ENCODE data around the gene KLHL24. TPM values are rescaled to one million over a fixed set of nuclear protein-coding genes. Genes with fewer than 3 reads are reported as not detected.

Gene KLHL24
- total RNA-seq, 1 experiment from 2014 or later = 33.9 TPM

GRCh38 chr3:183710231-183710630, 74.8 kb downstream of the KLHL24 start (continued):
- TF ChIP-seq NFYB (CRISPR knock-in tag; conservative IDR thresholded peaks at IDR 0.05; ENCODE audit: low read depth) (no peak), CDX4 (CRISPR knock-in tag; IDR thresholded peaks at IDR 0.05; ENCODE audit: borderline replicate concordance) (no peak), IRF2 (CRISPR knock-in tag; IDR thresholded peaks at IDR 0.05; ENCODE audit: borderline replicate concordance, low read depth) (no peak)

- Mint-ChIP-seq H3K4me1 (no peaks in the 10 kb centered on the region), H3K9me3 (no peaks in the 10 kb centered on the region), H3K36me3 (peaks cover 11% of the 10 kb centered on the region), H3K27ac (no peak overlapping the region), H3K4me3 (no peak overlapping the region), H3K27me3 (ENCODE audit: low read depth) (no peaks in the 10 kb centered on the region)
- DNase-seq (ENCODE audit: low spot score) (no peak), ATAC-seq (no peak)
- ChIA-PET POLR2A (interaction anchor here (0.5 kb wide), 1 partner anchor 33 kb away, joined by 5 read pairs; no protein-coding TSS in a partner anchor), CTCF (interaction anchor here (0.6 kb wide), 1 partner anchor 115 kb away, joined by 3 read pairs; no protein-coding TSS in a partner anchor)
- TF ChIP-seq FOXJ3 (CRISPR knock-in tag; IDR thresholded peaks at IDR 0.05; ENCODE audit: borderline replicate concordance) = no peak
- no peak for TF ChIP-seq FOXP4 (CRISPR knock-in tag; IDR thresholded peaks at IDR 0.05)
- no peak for TF ChIP-seq SOX15 (CRISPR knock-in tag; IDR thresholded peaks at IDR 0.05)
- TF ChIP-seq FOXP1 (CRISPR knock-in tag; IDR thresholded peaks at IDR 0.05; ENCODE audit: borderline replicate concordance) = no peak
- no peak for TF ChIP-seq ELF4 (CRISPR knock-in tag; IDR thresholded peaks at IDR 0.05; ENCODE audit: low read depth)
- no peak for TF ChIP-seq E2F5 (CRISPR knock-in tag; IDR thresholded peaks at IDR 0.05)
- no peak for TF ChIP-seq RELA (CRISPR knock-in tag; IDR thresholded peaks at IDR 0.05; ENCODE audit: borderline replicate concordance)
- TF ChIP-seq NFE2L1 (CRISPR knock-in tag; IDR thresholded peaks at IDR 0.05) = no peak
- TF ChIP-seq IRF1 (CRISPR knock-in tag; IDR thresholded peaks at IDR 0.05) = no peak
- TF ChIP-seq MAX (CRISPR knock-in tag; IDR thresholded peaks at IDR 0.05) = no peak
- no peak for TF ChIP-seq NFATC4 (CRISPR knock-in tag; IDR thresholded peaks at IDR 0.05)
- no peak for TF ChIP-seq FOXK1 (CRISPR knock-in tag; IDR thresholded peaks at IDR 0.05)
- no peak for TF ChIP-seq JAZF1 (CRISPR knock-in tag; IDR thresholded peaks at IDR 0.05)
- TF ChIP-seq ETV6 (CRISPR knock-in tag; IDR thresholded peaks at IDR 0.05) = no peak
- TF ChIP-seq MLX (CRISPR knock-in tag; IDR thresholded peaks at IDR 0.05) = no peak
- TF ChIP-seq ZNF281 (CRISPR knock-in tag; IDR thresholded peaks at IDR 0.05) = no peak
- TF ChIP-seq ESRRA (CRISPR knock-in tag; IDR thresholded peaks at IDR 0.05; ENCODE audit: borderline replicate concordance) = no peak
- no peak for TF ChIP-seq ATF1 (CRISPR knock-in tag; IDR thresholded peaks at IDR 0.05)
Observed at GRCh38 chr3:183711516-183711915, 76.1 kb downstream of the KLHL24 start.

Data from WTC11 (cell line).